GM20000 (cell line): ENCODE measurements around the gene FGFRL1.

Source experiments
- DNase-seq: peaks from one replicate; pipeline ENCODE4 v3.0.0; 2012; ENCODE audit warnings: low spot score
- TF ChIP-seq, protein P1 (sequence below): IDR thresholded peaks from 2 replicates; pipeline ENCODE4 v1.5.1; 2012; ENCODE audit warnings: mild to moderate bottlenecking, control low read depth; ENCODE audit errors: extremely low read depth, missing control alignments

The FGFRL1 gene

DNA sequence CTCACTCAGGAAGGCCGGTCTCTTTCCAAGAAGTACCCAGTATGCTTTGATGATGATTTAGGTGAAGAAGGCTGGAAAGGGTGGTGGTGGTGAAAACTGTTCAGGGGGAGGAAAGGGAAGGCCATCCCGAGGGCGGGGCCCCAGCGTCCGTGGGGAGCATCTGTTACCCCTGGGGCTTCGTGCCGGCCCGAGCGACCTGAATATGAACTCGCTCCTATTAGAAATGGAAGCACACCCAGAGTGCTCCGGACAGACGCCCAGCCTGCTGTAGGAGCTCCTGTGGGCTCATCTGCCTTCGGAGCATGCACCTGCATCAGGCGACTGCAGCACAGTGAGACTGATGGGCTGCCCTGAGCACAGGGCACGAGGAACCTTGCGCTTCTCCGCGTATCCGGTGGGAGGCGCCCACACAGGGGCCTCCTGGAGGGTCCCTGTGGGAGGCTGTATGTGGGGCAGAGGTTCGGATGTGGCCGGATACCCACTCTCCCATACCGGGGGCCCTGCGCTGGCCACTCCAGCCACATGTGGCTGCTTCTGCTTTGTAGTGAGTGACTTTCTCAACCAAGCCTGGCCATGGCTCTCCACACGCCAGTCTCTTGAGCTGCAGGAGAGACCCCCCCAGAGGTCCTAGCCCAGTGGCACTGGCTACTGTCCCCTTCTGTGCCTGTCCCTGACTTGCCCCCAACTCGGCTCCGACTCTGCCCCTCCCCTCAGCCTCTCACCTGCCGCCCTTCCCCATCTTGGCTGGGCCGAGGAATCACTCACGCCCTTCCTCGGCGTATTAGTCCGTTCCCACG, 36.7 kb downstream of the FGFRL1 start:
- TF ChIP-seq, protein P1, sequence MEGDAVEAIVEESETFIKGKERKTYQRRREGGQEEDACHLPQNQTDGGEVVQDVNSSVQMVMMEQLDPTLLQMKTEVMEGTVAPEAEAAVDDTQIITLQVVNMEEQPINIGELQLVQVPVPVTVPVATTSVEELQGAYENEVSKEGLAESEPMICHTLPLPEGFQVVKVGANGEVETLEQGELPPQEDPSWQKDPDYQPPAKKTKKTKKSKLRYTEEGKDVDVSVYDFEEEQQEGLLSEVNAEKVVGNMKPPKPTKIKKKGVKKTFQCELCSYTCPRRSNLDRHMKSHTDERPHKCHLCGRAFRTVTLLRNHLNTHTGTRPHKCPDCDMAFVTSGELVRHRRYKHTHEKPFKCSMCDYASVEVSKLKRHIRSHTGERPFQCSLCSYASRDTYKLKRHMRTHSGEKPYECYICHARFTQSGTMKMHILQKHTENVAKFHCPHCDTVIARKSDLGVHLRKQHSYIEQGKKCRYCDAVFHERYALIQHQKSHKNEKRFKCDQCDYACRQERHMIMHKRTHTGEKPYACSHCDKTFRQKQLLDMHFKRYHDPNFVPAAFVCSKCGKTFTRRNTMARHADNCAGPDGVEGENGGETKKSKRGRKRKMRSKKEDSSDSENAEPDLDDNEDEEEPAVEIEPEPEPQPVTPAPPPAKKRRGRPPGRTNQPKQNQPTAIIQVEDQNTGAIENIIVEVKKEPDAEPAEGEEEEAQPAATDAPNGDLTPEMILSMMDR, result no peak
- no peak for DNase-seq

DNA sequence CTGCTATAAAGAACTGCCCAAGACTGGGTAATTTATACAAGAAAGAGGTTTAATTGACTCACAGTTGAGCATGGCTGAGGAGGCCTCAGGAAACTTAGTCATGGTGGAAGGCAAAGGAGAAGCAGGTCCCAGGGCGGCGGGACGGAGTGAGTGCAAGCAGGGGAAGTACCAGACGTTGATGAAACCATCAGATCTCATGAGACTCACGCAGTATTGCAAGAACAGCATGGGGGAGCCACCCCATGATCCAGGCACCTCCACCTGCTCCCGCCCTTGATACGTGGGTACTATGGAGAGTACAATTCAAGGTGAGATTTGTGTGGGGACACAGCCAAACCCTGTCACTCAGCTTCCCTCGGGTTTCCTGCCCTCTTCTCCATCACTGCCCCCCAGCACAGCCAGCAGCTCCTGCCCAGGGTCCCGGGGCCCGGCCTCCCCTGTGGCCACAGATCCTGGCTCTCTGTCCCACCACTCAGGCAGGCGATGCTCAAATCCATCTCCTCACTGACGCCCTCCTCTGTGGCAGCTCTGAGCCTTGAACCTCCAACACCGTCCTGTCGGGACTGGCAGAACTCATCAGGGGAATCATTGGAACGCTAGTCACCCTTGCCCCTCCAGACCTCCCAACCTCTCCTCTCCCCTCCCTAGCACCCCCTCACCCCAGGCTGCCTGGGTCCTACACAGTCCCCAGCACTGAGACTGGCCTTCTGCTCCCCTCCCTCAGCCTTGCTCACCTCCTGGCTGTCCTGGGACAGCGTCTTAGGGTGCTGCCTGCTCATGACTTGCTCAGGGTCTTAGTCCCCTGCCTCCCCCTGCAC, 37.6 kb downstream of the FGFRL1 start:
- TF ChIP-seq, protein P1, result no peak
- DNase-seq, result no peak

DNA sequence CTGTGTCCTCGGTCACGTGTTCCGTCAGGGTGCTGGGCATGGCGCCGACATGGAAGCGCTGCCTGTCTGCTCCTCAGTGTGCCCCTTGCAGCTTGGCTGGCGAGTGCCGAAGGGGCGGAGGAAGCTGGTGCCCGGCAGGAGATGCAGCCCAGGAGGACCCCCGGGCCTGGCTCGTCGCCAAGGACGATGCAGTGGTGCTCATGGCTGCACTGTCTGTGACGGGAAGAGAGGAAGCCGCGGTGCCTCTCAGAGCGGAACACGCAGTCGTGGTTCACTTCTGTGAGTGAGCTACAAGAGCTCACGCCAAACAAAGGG, 38.1 kb downstream of the FGFRL1 start:
- DNase-seq, result no peak
- TF ChIP-seq, protein P1, result no peak

DNA sequence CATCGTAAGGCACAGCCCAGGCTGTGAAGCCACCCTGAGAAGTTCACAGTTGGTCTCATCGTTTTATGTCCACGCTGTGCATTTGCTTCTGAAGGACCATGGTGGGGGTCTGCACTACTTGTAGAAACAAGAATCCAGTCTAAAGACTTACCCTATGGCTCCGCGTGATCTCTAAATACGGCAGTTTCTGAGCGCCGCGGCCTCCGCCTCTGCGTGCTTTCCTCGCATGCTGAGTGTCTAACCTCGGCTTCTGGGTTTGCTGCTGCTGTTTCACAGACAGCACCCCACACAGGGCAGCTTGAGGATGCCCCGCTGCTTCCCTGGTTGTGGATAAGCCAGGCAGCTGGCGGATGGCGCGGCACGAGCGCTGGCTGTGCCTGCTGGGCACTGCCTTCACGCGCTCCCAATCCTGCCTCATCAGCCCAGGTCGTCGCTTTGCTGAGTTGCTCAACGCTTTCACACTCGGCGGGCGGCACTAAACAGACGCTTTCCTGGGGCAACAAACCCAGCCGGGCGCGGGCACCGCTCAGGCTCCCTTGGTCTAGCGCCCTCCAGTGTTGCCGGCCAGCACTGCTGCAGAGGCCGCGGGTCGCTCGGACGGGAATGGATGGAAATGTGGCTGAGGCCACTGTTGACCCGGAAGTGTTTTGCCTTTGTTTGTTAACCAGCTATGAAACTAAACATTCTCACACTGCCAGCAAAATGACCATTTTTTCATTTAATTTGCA, 39.2 kb downstream of the FGFRL1 start:
- TF ChIP-seq, protein P1, result no peak
- no peak for DNase-seq

DNA sequence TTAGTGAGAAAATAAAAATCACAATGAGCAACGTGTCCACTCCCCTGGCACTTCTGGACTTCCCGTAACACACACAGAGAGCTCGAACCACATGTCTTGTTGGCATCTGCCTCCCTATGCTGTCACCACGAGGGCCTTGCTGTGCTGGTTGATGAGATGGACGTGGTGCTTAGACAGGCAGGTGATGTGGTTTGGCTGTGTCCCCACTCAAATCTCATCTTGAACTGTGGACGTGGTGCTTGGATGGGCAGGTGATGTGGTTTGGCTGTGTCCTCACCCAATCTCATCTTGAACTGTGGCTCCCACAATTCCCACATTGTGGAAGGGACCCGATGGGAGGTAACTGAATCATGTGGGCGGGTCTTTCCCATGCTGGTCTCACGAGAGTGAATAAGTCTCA, 40.0 kb downstream of the FGFRL1 start:
- DNase-seq, result no peak
- TF ChIP-seq, protein P1, result no peak

DNA sequence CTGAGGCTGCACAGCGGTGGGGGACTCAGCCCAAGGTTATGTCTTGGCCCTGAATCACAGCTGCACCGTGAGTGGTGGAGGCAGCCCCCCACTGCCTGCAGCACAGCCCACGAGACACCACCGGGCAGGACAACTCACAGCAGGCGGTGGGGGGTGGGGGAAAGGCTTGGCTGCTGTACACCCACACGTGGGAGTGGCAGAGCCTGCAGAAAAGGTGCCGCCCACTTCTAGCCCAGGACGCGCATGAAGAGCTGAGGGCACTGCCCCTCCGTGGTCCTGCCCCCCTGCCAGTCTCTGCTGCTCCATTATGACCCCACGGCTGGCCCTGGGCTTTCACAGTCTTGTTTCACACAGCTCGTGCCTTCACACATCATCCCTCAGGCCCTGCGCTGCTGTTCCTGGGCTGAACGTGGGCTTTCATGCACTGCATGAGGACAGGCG, 40.8 kb downstream of the FGFRL1 start:
- DNase-seq, result no peak
- TF ChIP-seq, protein P1, result no peak
